HepG2 (cell line): ENCODE results near the gene CTNND2. TPM values are rescaled to one million over a fixed set of nuclear protein-coding genes. Genes with fewer than 3 reads are reported as not detected.

ENCODE experiments used
- ATAC-seq: fragments of 200-7000 bp; cut with Tn5 transposase; 3 replicates; pipeline ENCODE4 v1.9.1; 2020; ENCODE audit warnings: mild to moderate bottlenecking, moderate library complexity
- BruUV-seq: library from RNA; stranded (reverse); fragments of 400-500 nt; replicated peaks from 2 replicates; lab custom pipeline; 2021; lab: Mats Ljungman, UMichigan
- CTCF ChIA-PET: fragments of 300-600 bp; formaldehyde crosslinking; extraction: SDS; loops from one replicate; lab custom pipeline; 2021; ENCODE audit warnings: low total read pairs, inconsistent platforms, low intra/inter-chr PET ratio; lab: Yijun Ruan, JAX
- POLR2A ChIA-PET: fragments of 350-600 bp; sonication (Branson Sonifier 250); formaldehyde crosslinking; loops from one replicate; lab custom pipeline; 2020; ENCODE audit warnings: antibody characterized with exemption, inconsistent platforms; lab: Yijun Ruan, JAX
- DNase-seq: peaks from one replicate; pipeline ENCODE4 v3.0.0-alpha.2; 2015; ENCODE audit warnings: low spot score
- FAIRE-seq: peaks from 3 replicates; lab custom pipeline; 2011; peaks lifted over from hg19 to GRCh38; lab: Jason Lieb, UNC
- H2AFZ ChIP-seq: one replicate; pipeline ENCODE4 v1.6.1; 2011; ENCODE audit warnings: low read length, inconsistent platforms
- H3K27ac ChIP-seq: fragments of 300-600 bp; 3 replicates; pipeline ENCODE4 v1.8.0; 2011; ENCODE audit warnings: mixed run types, mild to moderate bottlenecking, mixed read lengths, low read length, inconsistent platforms; ENCODE audit not compliant: insufficient read depth; ENCODE audit errors: extremely low read length
- H3K27me3 ChIP-seq, 2 experiments: fragments of 200-600 bp in 1 of 2; 2 replicates in 1 of 2; 3 replicates in 1 of 2; pipeline versions ENCODE4 v1.6.0 to v1.8.0; 2011; ENCODE audit warnings: low read length in 2 of 2, mild to moderate bottlenecking in 2 of 2, moderate library complexity in 2 of 2, inconsistent platforms in 1 of 2; ENCODE audit not compliant: insufficient read depth in 2 of 2, control insufficient read depth in 1 of 2
- H3K36me3 ChIP-seq, 2 experiments: fragments of 200-600 bp in 1 of 2; replicated peaks in 1 of 2; 2 replicates in 1 of 2; 3 replicates in 1 of 2; pipeline versions ENCODE4 v1.5.1 to v1.8.0; 2011; ENCODE audit warnings: low read length in 2 of 2, inconsistent platforms in 1 of 2; ENCODE audit not compliant: insufficient read depth in 2 of 2, control insufficient read depth in 1 of 2
- H3K4me1 ChIP-seq: 2 replicates; pipeline ENCODE4 v1.5.1; 2012; ENCODE audit warnings: low read length, inconsistent platforms; ENCODE audit not compliant: insufficient read depth
- H3K4me2 ChIP-seq: 2 replicates; pipeline ENCODE4 v1.6.0; 2011; ENCODE audit warnings: low read depth, low read length, inconsistent platforms
- H3K4me3 ChIP-seq, 3 experiments: fragments of 200-600 bp in 1 of 3; sonication (generic), shearing (Covaris generic) in 1 of 3; replicated peaks in 1 of 3; 2 replicates each; pipeline ENCODE4 v1.5.1; 2011 to 2016; ENCODE audit warnings: low read length in 3 of 3, inconsistent platforms in 2 of 3, low read depth in 2 of 3, mild to moderate bottlenecking in 2 of 3, control low read depth in 1 of 3, mixed read lengths in 1 of 3; ENCODE audit not compliant: insufficient read depth in 1 of 3
- H3K79me2 ChIP-seq: one replicate; pipeline ENCODE4 v1.6.1; 2011; ENCODE audit warnings: low read length, inconsistent platforms; ENCODE audit not compliant: insufficient read depth
- H3K9ac ChIP-seq: 2 replicates; pipeline ENCODE4 v1.6.0; 2011; ENCODE audit warnings: mild to moderate bottlenecking, low read depth, low read length, inconsistent platforms; ENCODE audit not compliant: insufficient read depth
- H3K9me3 ChIP-seq: 2 replicates; pipeline ENCODE4 v1.5.1; 2012; ENCODE audit warnings: mild to moderate bottlenecking, low read length
- H4K20me1 ChIP-seq: 2 replicates; pipeline ENCODE4 v1.6.0; 2011; ENCODE audit warnings: inconsistent platforms, mild to moderate bottlenecking, low read length, moderate library complexity; ENCODE audit not compliant: insufficient read depth
- HMG20B ChIP-seq: conservative IDR thresholded peaks from 2 replicates; pipeline ENCODE4 v1.6.1; 2016; ENCODE audit warnings: missing genetic modification reagents, missing compliant biosample characterization
- KDM5B ChIP-seq: sonication (generic); formaldehyde crosslinking; IDR thresholded peaks from 2 replicates; pipeline ENCODE4 v1.4.0; 2020; ENCODE audit warnings: missing genetic modification reagents, mild to moderate bottlenecking, borderline replicate concordance
- MAX ChIP-seq: IDR thresholded peaks from 2 replicates; pipeline ENCODE4 v1.6.1; 2012; ENCODE audit warnings: inconsistent platforms
- MZF1 ChIP-seq: sonication (generic); formaldehyde crosslinking; IDR thresholded peaks from 2 replicates; pipeline ENCODE4 v1.8.1; 2023; ENCODE audit warnings: mild to moderate bottlenecking, missing genetic modification reagents, borderline replicate concordance
- NPAS2 ChIP-seq: sonication (generic); formaldehyde crosslinking; IDR thresholded peaks from 2 replicates; pipeline ENCODE4 v1.8.0; 2022; ENCODE audit warnings: mild to moderate bottlenecking, missing genetic modification reagents, borderline replicate concordance
- PHF8 ChIP-seq: sonication (generic); formaldehyde crosslinking; IDR thresholded peaks from 2 replicates; pipeline ENCODE4 v1.5.0; 2020; ENCODE audit warnings: missing genetic modification reagents
- THAP8 ChIP-seq: sonication (generic); formaldehyde crosslinking; IDR thresholded peaks from 2 replicates; pipeline ENCODE4 v1.5.1; 2020; ENCODE audit warnings: missing genetic modification reagents, mild to moderate bottlenecking, borderline replicate concordance
- ZNF101 ChIP-seq: sonication (generic); formaldehyde crosslinking; IDR thresholded peaks from 2 replicates; pipeline ENCODE4 v1.4.0; 2020; ENCODE audit warnings: mild to moderate bottlenecking, low read depth, missing genetic modification reagents, borderline replicate concordance
- ZNF142 ChIP-seq: sonication (generic); formaldehyde crosslinking; IDR thresholded peaks from 2 replicates; pipeline ENCODE4 v1.4.0; 2020; ENCODE audit warnings: missing genetic modification reagents
- ZNF143 ChIP-seq: sonication (generic); formaldehyde crosslinking; IDR thresholded peaks from 2 replicates; pipeline ENCODE4 v1.4.0; 2020; ENCODE audit warnings: missing genetic modification reagents
- ZNF546 ChIP-seq: sonication (generic); formaldehyde crosslinking; conservative IDR thresholded peaks from 2 replicates; pipeline ENCODE4 v1.8.1; 2023; ENCODE audit warnings: mild to moderate bottlenecking, missing genetic modification reagents
- ZNF644 ChIP-seq: IDR thresholded peaks from 2 replicates; pipeline ENCODE4 v1.6.1; 2016; ENCODE audit warnings: low read depth
- WGBS: methylation state at CpG from one replicate; pipeline ENCODE4 v1.1.6; 2017; ENCODE audit warnings: low lambda C conversion rate; 5-methylcytosine and 5-hydroxymethylcytosine counted together
- in situ Hi-C: cut with HindIII; loops from 2 replicates; pipeline ENCODE4 v1.10.0; 2017; ENCODE audit warnings: low pct_unique_long_range_greater_than_20kb; ENCODE audit not compliant: extremely low pct_ligation_motif_present
- intact Hi-C: fragments of 100-400 bp; cut with micrococcal nuclease; formaldehyde crosslinking; loops from one replicate; pipeline ENCODE4 v1.10.0; 2022; ENCODE audit not compliant: unreplicated experiment
- polyA plus RNA-seq, 8 experiments: library from polyadenylated mRNA; depleted of rRNA in 3 of 8; stranded (reverse) in 7 of 8; unstranded in 1 of 8; fragments of >200 nt; fragmentation: Illumina TruSeq in 4 of 8; extraction: Trizol in 4 of 8; gene quantifications; 2 replicates each; pipeline versions ENCODE4 v1.2.1 to v1.2.3, GENCODE V29; 2011 to 2016; ENCODE audit warnings: low read depth in 4 of 8, missing spikeins in 1 of 8, mixed read lengths in 1 of 8; ENCODE audit not compliant: insufficient read depth in 1 of 8
- total RNA-seq, 5 experiments: library from RNA; depleted of rRNA; stranded (reverse); fragments of >200 nt; fragmentation: Illumina TruSeq; extraction: Trizol; gene quantifications; 2 replicates each; pipeline ENCODE4 v1.2.3, GENCODE V29; 2016; ENCODE audit warnings: low read depth in 1 of 5
- TF ChIP-seq, protein P1 (sequence below): sonication (generic); formaldehyde crosslinking; IDR thresholded peaks from 2 replicates; pipeline ENCODE4 v1.4.0; 2020; ENCODE audit warnings: mild to moderate bottlenecking, missing genetic modification reagents

CTNND2 gene
- total and polyA plus RNA-seq, 2 of the 13 experiments (the other 11 are each of a cell fraction or from before 2014, with no cell fraction given) = not detected

DNA sequence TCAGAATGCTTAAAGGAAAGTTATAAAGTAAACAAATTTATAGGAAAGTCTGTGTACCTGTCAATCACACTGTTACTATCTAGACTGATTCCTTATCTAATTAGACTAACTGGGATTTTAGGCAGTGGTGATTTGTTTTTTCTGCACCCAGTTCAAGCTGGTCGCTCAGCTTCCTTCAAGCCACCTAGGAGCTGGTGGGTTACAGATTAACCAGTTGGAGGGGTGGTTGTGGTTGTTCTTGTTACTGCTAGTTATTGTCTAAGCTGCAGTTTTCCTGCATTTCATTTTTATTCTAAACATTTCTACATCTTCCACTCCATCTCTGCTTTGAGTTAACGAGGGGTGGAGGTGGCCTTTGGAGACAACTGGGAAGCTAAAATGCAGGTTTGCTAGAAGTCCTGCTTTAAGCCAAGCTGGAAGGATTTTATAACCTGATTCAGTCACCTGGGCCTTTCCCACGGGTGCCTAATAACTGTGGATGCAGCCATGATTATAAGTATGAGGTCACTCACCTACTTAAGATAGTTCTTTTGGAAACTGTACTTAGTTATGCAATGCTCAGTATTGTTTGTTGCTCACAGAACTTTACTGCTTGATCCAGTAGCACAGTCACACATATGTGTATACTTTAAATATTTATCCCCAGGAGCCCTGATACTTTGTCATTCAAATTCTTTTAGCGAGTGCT, 839.3 kb downstream of the CTNND2 start:
- FAIRE-seq (no peak), ATAC-seq (no peak), DNase-seq (no peak)
- no peaks in the 10 kb centered on the region for H4K20me1 ChIP-seq
- no peaks in the 10 kb centered on the region for H3K36me3 ChIP-seq
- intact Hi-C loops = no loop called here
- in situ Hi-C loops = no loop called here
- H3K27ac ChIP-seq = no peak overlapping the region
- TF ChIP-seq, protein P1, sequence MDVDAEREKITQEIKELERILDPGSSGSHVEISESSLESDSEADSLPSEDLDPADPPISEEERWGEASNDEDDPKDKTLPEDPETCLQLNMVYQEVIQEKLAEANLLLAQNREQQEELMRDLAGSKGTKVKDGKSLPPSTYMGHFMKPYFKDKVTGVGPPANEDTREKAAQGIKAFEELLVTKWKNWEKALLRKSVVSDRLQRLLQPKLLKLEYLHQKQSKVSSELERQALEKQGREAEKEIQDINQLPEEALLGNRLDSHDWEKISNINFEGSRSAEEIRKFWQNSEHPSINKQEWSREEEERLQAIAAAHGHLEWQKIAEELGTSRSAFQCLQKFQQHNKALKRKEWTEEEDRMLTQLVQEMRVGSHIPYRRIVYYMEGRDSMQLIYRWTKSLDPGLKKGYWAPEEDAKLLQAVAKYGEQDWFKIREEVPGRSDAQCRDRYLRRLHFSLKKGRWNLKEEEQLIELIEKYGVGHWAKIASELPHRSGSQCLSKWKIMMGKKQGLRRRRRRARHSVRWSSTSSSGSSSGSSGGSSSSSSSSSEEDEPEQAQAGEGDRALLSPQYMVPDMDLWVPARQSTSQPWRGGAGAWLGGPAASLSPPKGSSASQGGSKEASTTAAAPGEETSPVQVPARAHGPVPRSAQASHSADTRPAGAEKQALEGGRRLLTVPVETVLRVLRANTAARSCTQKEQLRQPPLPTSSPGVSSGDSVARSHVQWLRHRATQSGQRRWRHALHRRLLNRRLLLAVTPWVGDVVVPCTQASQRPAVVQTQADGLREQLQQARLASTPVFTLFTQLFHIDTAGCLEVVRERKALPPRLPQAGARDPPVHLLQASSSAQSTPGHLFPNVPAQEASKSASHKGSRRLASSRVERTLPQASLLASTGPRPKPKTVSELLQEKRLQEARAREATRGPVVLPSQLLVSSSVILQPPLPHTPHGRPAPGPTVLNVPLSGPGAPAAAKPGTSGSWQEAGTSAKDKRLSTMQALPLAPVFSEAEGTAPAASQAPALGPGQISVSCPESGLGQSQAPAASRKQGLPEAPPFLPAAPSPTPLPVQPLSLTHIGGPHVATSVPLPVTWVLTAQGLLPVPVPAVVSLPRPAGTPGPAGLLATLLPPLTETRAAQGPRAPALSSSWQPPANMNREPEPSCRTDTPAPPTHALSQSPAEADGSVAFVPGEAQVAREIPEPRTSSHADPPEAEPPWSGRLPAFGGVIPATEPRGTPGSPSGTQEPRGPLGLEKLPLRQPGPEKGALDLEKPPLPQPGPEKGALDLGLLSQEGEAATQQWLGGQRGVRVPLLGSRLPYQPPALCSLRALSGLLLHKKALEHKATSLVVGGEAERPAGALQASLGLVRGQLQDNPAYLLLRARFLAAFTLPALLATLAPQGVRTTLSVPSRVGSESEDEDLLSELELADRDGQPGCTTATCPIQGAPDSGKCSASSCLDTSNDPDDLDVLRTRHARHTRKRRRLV = no peak
- TF ChIP-seq ZNF101 (no peak), ZNF142 (CRISPR knock-in tag) (no peak), KDM5B (CRISPR knock-in tag) (no peak), MZF1 (CRISPR knock-in tag) (no peak), ZNF644 (CRISPR knock-in tag) (no peak), MAX (no peak), NPAS2 (CRISPR knock-in tag) (no peak), PHF8 (no peak), ZNF143 (CRISPR knock-in tag) (no peak), HMG20B (CRISPR knock-in tag) (no peak), THAP8 (no peak), ZNF546 (no peak)
- no peaks in the 10 kb centered on the region for H3K9me3 ChIP-seq
- H3K79me2 ChIP-seq = no peaks in the 10 kb centered on the region
- WGBS = 13% methylated on average over 4 of the region's 4 CpGs
- no peak overlapping the region for H2AFZ ChIP-seq
- peaks cover 0 to 3% of the 10 kb centered on the region in 2 experiments; a peak in 1 of 5 replicates for H3K27me3 ChIP-seq
- POLR2A ChIA-PET = no interaction called here
- no peak overlapping the region for H3K4me2 ChIP-seq
- no peaks in the 10 kb centered on the region for H3K4me1 ChIP-seq
- CTCF ChIA-PET = no interaction called here
- no peak overlapping the region for H3K9ac ChIP-seq
- H3K4me3 ChIP-seq = no peak overlapping the region
- BruUV-seq = no TSS peak
